Psoas muscle (tissue), 8 donors: ENCODE measurements around the gene CELF2. TPM values are rescaled to one million over a fixed set of nuclear protein-coding genes. Genes with fewer than 3 reads are reported as not detected.

Experiments
- ATAC-seq, 4 donors: fragments of 200-7000 bp; cut with Tn5 transposase; one replicate each; pipeline ENCODE4 v1.9.1; 2020; ENCODE audit warnings: moderate library complexity in 3 of 4, mild to moderate bottlenecking in 2 of 4
- DNase-seq, 2 donors: peaks; one replicate each; pipeline ENCODE4 v3.0.0-alpha.2; 2020
- H3K27ac ChIP-seq: fragments of 200-600 bp; one replicate; pipeline ENCODE4 v1.8.0; 2022
- H3K27me3 ChIP-seq, 3 donors: fragments of 200-600 bp in 1 of 3; one replicate each; pipeline versions ENCODE4 v1.6.1 to v1.8.0; 2013 to 2022; ENCODE audit warnings: low read length in 2 of 3, mild to moderate bottlenecking in 2 of 3, moderate library complexity in 1 of 3; ENCODE audit not compliant: insufficient read depth in 3 of 3
- H3K36me3 ChIP-seq, 2 donors: fragments of 200-600 bp in 1 of 2; one replicate each; pipeline versions ENCODE4 v1.6.1 to v1.8.0; 2013 to 2022; ENCODE audit warnings: low read depth in 1 of 2, mild to moderate bottlenecking in 1 of 2, moderate library complexity in 1 of 2; ENCODE audit not compliant: insufficient read depth in 1 of 2
- H3K4me1 ChIP-seq: fragments of 200-600 bp; one replicate; pipeline ENCODE4 v1.8.0; 2022
- H3K4me3 ChIP-seq: fragments of 200-600 bp; one replicate; pipeline ENCODE4 v1.8.0; 2022; ENCODE audit warnings: mild to moderate bottlenecking
- H3K9me3 ChIP-seq: fragments of 200-600 bp; one replicate; pipeline ENCODE4 v1.8.0; 2022
- CTCF ChIP-seq: fragments of 200-600 bp; IDR thresholded peaks from one replicate; pipeline ENCODE4 v1.8.0; 2022; ENCODE audit warnings: antibody characterized with exemption
- WGBS, 3 donors: extraction: QIAGEN DNeasy Blood & Tissue Kit; methylation state at CpG; one replicate each; pipeline versions ENCODE4 v1.1.6 to v1.1.7; 2013; 5-methylcytosine and 5-hydroxymethylcytosine counted together
- intact Hi-C, 2 donors: fragments of 100-400 bp; cut with DNase I; formaldehyde crosslinking; loops; one replicate each; pipeline versions ENCODE4 v1.11.0 to v1.14.2; 2022
- polyA plus RNA-seq, 3 donors: library from polyadenylated mRNA; stranded (reverse); fragments of 200-250 nt; gene quantifications; one replicate each; pipeline ENCODE4 v1.2.3, GENCODE V29; 2013
- total RNA-seq, 4 donors: library from RNA; stranded (reverse); fragmentation: NEBNext Ultra II Directional in 2 of 4; extraction: Animal tissue kit (Norgen Biotek cat#: 25700) in 2 of 4; gene quantifications; one replicate each; pipeline versions ENCODE4 v1.2.1 to v1.2.4, GENCODE V29; 2021 to 2023
- donor health status: healthy with polysubstance abuse.
- donor health status: DM: no; HTN: no; CAD: no; lungs with moderate emphysema.
- donor health status: Bipolar disorder and iron deficiency.
- donor health status: healthy.
- donor health status: DM: yes; HTN: yes; CAD: no.
- donor health status: DM: no; HTN: no; CAD: no.
- donor health status: DM: no; HTN: no; CAD: no.
- donor health status: DM: yes; HTN: yes; CAD: no.

CELF2 gene
- total and polyA plus RNA-seq, 7 donors, result 9.8 to 47.8 (median 29.0) TPM

GRCh38 chr10:11319990-11320602, 302.4 kb downstream of the CELF2 start:
- no peak for TF ChIP-seq CTCF
- DNase-seq, result no peak
- H3K4me3 ChIP-seq, result no peak overlapping the region
- ATAC-seq, result no peak
- H3K4me1 ChIP-seq, result no peaks in the 10 kb centered on the region
- no peaks in the 10 kb centered on the region for H3K9me3 ChIP-seq
- H3K27me3 ChIP-seq, result no peaks in the 10 kb centered on the region
- 86 to 91% (median 90%) methylated on average over 11 of the region's 11 CpGs for WGBS, 3 donors
- no peak overlapping the region for H3K27ac ChIP-seq
- intact Hi-C loops, result no loop called here
- peaks cover 0 to 97% of the 10 kb centered on the region in 2 donors for H3K36me3 ChIP-seq

DNA sequence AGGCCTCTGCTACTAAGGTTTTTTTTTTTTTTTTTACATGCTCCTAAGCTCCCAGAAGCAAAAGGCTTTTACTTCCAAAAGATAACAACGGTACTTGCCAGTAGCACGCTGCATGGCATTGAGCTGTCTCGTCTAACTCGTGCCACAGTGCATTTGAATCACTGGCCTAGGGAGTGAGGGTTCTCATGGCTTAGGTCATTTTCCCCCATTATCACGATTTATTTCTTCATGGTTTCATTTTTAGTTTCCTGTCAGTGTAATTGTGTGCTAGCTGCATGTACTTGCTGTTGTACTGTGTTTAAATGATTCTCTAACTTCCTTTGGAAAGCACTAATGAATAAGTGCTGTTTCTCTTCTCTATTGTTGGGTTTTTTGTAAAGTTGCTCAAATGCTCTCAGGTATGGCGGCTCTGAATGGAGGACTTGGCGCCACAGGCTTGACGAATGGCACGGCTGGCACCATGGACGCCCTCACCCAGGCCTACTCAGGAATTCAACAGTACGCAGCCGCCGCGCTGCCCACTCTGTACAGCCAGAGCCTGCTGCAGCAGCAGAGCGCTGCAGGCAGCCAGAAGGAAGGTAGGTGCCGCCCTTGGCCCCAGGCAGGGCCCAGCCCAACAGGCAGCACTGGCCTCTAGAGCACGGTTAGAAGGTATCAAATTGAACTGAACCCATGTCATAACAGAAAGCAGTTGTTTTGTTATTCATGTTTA, 303.3 kb downstream of the CELF2 start:
- H3K9me3 ChIP-seq, result no peaks in the 10 kb centered on the region
- H3K27me3 ChIP-seq, result no peaks in the 10 kb centered on the region
- H3K36me3 ChIP-seq, result peaks cover 0 to 97% of the 10 kb centered on the region in 2 donors
- 89 to 94% (median 92%) methylated on average over 17 of the region's 17 CpGs for WGBS, 3 donors
- TF ChIP-seq CTCF, result no peak
- no peaks in the 10 kb centered on the region for H3K4me1 ChIP-seq
- no peak for ATAC-seq
- no peak overlapping the region for H3K4me3 ChIP-seq
- DNase-seq, result no peak
- intact Hi-C loops, result no loop called here
- H3K27ac ChIP-seq, result no peak overlapping the region

DNA sequence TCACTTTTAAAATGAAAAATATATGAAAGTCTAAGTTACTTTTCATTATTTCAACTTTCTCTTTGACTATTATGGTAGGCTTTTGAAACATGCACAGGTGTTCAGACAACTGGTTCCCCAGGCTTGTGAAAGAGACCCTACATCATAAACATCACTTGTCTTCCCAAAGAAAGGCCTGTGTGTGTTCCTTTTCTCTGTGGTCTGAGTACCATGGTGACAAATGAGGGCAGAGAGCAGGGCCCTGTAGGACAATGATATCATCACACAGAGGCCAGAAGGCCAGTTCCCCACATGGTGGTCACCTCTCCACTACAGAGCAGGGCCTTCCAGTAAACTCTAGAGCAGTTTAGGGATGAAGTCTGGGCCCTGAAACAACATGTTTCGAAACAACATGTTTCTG, 305.0 kb downstream of the CELF2 start:
- DNase-seq, result no peak
- intact Hi-C loops, result no loop called here
- H3K27ac ChIP-seq, result no peak overlapping the region
- no peak overlapping the region for H3K4me3 ChIP-seq
- WGBS, 3 donors, result 93 to 100% (median 98%) methylated on average over 1 of the region's 1 CpG
- no peaks in the 10 kb centered on the region for H3K4me1 ChIP-seq
- no peaks in the 10 kb centered on the region for H3K9me3 ChIP-seq
- no peaks in the 10 kb centered on the region for H3K27me3 ChIP-seq
- no peak for ATAC-seq
- TF ChIP-seq CTCF, result no peak
- peaks cover 0 to 97% of the 10 kb centered on the region in 2 donors for H3K36me3 ChIP-seq

- 95 to 97% (median 97%) methylated on average over 11 of the region's 11 CpGs for WGBS, 3 donors
- ATAC-seq, result no peak
- intact Hi-C loops, result no loop called here
Measured at GRCh38 chr10:11324761-11325321, 307.2 kb downstream of the CELF2 start.

More at GRCh38 chr10:11324761-11325321, 307.2 kb downstream of the CELF2 start:
- H3K27me3 ChIP-seq, result no peaks in the 10 kb centered on the region
- no peaks in the 10 kb centered on the region for H3K4me1 ChIP-seq
- H3K36me3 ChIP-seq, result peaks cover 0 to 92% of the 10 kb centered on the region in 2 donors
- TF ChIP-seq CTCF, result no peak
- H3K4me3 ChIP-seq, result no peak overlapping the region
- no peak for DNase-seq
- no peak overlapping the region for H3K27ac ChIP-seq
- no peaks in the 10 kb centered on the region for H3K9me3 ChIP-seq
